ENCODE data around the gene GPR22.

Gene GPR22

DNA sequence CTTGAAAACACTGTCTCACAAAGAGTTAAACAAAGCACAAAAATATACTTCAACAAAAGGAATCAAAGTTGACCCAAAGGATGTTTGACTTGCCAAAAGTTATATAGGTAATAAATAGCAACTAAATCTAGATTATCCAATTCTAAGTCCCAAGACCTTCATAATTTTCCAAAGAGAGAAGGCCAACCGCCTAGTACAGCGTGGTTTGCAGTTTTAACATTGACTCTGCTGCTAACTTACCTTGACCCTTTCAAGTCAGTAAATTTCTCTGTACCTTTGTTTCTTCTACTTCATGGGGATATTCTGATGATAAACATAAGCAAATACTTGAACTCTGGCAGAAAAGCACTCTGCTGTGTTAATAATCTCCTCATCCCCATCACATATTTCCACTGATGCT, 1.9 kb upstream of the GPR22 start:
- H4K20me1 ChIP-seq (ENCODE audit: insufficient read depth): no peaks in the 10 kb centered on the region
- TF ChIP-seq, protein P1, sequence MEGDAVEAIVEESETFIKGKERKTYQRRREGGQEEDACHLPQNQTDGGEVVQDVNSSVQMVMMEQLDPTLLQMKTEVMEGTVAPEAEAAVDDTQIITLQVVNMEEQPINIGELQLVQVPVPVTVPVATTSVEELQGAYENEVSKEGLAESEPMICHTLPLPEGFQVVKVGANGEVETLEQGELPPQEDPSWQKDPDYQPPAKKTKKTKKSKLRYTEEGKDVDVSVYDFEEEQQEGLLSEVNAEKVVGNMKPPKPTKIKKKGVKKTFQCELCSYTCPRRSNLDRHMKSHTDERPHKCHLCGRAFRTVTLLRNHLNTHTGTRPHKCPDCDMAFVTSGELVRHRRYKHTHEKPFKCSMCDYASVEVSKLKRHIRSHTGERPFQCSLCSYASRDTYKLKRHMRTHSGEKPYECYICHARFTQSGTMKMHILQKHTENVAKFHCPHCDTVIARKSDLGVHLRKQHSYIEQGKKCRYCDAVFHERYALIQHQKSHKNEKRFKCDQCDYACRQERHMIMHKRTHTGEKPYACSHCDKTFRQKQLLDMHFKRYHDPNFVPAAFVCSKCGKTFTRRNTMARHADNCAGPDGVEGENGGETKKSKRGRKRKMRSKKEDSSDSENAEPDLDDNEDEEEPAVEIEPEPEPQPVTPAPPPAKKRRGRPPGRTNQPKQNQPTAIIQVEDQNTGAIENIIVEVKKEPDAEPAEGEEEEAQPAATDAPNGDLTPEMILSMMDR (conservative IDR thresholded peaks at IDR 0.05; ENCODE audit: low read depth, low read length): no peak
- H3K4me1 ChIP-seq (ENCODE audit: low read depth, poor library complexity, severe bottlenecking): no peaks in the 10 kb centered on the region

DNA sequence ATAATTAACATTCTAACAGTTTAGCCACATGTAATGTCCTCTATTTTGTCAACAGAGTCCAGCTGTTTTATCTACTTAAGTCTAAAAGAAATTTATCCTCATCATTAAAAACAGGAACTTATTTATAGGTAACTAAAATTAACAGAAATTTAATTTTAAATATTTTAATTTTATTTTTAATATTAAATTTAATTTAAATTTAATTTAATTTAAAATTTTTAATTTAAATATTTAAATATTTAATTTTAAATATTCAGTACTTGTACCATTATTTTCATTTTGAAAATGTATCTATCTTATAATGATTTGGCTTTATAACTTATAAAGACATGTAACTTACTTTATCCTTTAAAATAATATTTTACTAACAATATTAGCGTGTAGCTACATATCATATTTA, 1.0 kb upstream of the GPR22 start:
- H2AFZ ChIP-seq (ENCODE audit: low read depth): no peak overlapping the region
- no peak overlapping the region for H3K4me3 ChIP-seq (IDR thresholded peaks at IDR 0.05; ENCODE audit: insufficient read depth, low read depth, low read length)
- no peak overlapping the region for H3K27ac ChIP-seq
- H4K20me1 ChIP-seq (ENCODE audit: insufficient read depth): no peaks in the 10 kb centered on the region
- no peaks in the 10 kb centered on the region for H3K4me1 ChIP-seq (ENCODE audit: low read depth, poor library complexity, severe bottlenecking)
- H3K79me2 ChIP-seq (ENCODE audit: insufficient read depth, low read depth): no peaks in the 10 kb centered on the region
- no peak overlapping the region for H3K9ac ChIP-seq
- H3K27me3 ChIP-seq (ENCODE audit: insufficient read depth, low read depth): no peaks in the 10 kb centered on the region
- H3K36me3 ChIP-seq (ENCODE audit: insufficient read depth): no peaks in the 10 kb centered on the region
- no peak overlapping the region for H3K4me2 ChIP-seq
- TF ChIP-seq, protein P1 (conservative IDR thresholded peaks at IDR 0.05; ENCODE audit: low read depth, low read length): no peak

More for the DNA sequence above, 1.9 kb upstream of the GPR22 start:
- no peaks in the 10 kb centered on the region for H3K36me3 ChIP-seq (ENCODE audit: insufficient read depth)
- no peak overlapping the region for H3K27ac ChIP-seq
- no peak overlapping the region for H3K9ac ChIP-seq
- no peaks in the 10 kb centered on the region for H3K27me3 ChIP-seq (ENCODE audit: insufficient read depth, low read depth)
- H3K4me3 ChIP-seq (IDR thresholded peaks at IDR 0.05; ENCODE audit: insufficient read depth, low read depth, low read length): no peak overlapping the region
- no peak overlapping the region for H2AFZ ChIP-seq (ENCODE audit: low read depth)
- no peaks in the 10 kb centered on the region for H3K79me2 ChIP-seq (ENCODE audit: insufficient read depth, low read depth)
- no peak overlapping the region for H3K4me2 ChIP-seq

DNA sequence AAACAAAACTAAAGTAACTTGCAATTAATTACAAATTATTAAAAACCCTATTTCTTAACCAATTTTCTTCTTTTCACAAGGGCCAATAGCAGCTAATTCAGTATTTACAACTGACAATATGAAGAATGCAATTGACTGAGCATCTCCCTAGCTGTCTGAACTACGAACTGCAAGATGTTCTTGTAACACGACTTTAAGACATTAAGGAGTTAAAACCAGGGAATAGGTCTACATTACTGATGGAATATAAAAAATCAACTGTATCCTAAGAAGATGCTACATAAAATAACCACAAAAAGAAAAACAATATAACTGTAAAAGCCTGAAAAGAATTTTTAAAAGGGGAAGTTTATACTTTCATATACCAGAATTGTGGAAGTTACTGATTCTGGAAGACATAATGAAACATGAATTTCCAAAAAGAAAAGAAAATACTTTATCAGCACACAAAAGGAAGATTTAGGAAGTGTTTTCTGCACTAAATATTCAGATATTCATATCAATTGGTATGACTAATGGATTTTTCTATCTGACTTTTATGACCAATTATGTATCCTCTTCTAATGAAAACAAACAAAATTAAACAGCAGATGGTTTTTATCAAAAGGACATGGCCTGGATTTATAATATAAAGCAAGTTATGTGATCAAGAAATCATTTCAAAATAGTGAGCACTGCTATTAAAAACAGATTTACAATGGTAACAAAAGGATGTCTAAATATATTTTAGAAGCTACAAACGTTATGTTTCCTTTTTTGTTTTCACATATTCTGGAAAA, 1.6 kb downstream of the GPR22 start:
- Histone ChIP-seq H2AFZ (ENCODE audit: low read depth) (no peak overlapping the region), H3K4me3 (IDR thresholded peaks at IDR 0.05; ENCODE audit: insufficient read depth, low read depth, low read length) (no peak overlapping the region)

DNA sequence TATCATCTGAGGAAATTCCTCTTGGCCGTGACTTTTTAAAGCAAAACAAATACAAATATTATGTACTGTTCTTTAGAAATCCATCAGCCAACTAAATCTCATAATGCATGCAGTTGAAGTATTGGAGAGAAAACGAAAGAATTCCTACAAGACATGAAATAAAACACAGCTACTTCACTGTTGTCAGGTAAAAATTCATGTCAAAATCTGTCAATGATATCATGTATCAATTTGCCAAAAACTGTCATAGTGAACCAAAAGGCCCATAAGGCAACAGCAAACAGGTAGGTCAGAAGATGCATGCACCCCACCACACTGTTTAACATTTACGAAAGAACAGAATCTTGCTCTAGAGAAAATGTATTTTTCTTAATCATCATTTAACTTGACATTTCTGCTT, 2.3 kb downstream of the GPR22 start:
- no peak overlapping the region for H3K27ac ChIP-seq
- H3K36me3 ChIP-seq (ENCODE audit: insufficient read depth): no peaks in the 10 kb centered on the region
- no peaks in the 10 kb centered on the region for H3K27me3 ChIP-seq (ENCODE audit: insufficient read depth, low read depth)
- no peak overlapping the region for H3K4me3 ChIP-seq (IDR thresholded peaks at IDR 0.05; ENCODE audit: insufficient read depth, low read depth, low read length)
- TF ChIP-seq, protein P1 (conservative IDR thresholded peaks at IDR 0.05; ENCODE audit: low read depth, low read length): no peak
- H4K20me1 ChIP-seq (ENCODE audit: insufficient read depth): no peaks in the 10 kb centered on the region
- no peaks in the 10 kb centered on the region for H3K79me2 ChIP-seq (ENCODE audit: insufficient read depth, low read depth)
- no peak overlapping the region for H2AFZ ChIP-seq (ENCODE audit: low read depth)
- no peaks in the 10 kb centered on the region for H3K4me1 ChIP-seq (ENCODE audit: low read depth, poor library complexity, severe bottlenecking)
- no peak overlapping the region for H3K9ac ChIP-seq
- no peak overlapping the region for H3K4me2 ChIP-seq

More for the DNA sequence above, 1.6 kb downstream of the GPR22 start:
- Histone ChIP-seq H3K4me2 (no peak overlapping the region), H3K27ac (no peak overlapping the region), H3K9ac (no peak overlapping the region), H4K20me1 (ENCODE audit: insufficient read depth) (no peaks in the 10 kb centered on the region), H3K4me1 (ENCODE audit: low read depth, poor library complexity, severe bottlenecking) (no peaks in the 10 kb centered on the region), H3K36me3 (ENCODE audit: insufficient read depth) (no peaks in the 10 kb centered on the region), H3K79me2 (ENCODE audit: insufficient read depth, low read depth) (no peaks in the 10 kb centered on the region), H3K27me3 (ENCODE audit: insufficient read depth, low read depth) (no peaks in the 10 kb centered on the region)
- TF ChIP-seq, protein P1 (conservative IDR thresholded peaks at IDR 0.05; ENCODE audit: low read depth, low read length): no peak
